ENCODE measurements around the gene NLRP8.
"Not testable (repeated sequence)": the region's sequence is repeated elsewhere in the genome, so short reads cannot be mapped to it uniquely, and the experiment has no call there.

NLRP8 gene

GRCh38 chr19:55973982-55974381 is 26.4 kb downstream of the NLRP8 start:
- no peak for DNase-seq (ENCODE audit: low read depth in 2 of 2)

- DNase-seq (ENCODE audit: low read depth in 2 of 2) = no peak
These were observed 32.8 kb downstream of the NLRP8 start for GRCh38 chr19:55980415-55980814.

- no peak for DNase-seq (ENCODE audit: low read depth in 2 of 2)
These were observed 37.6 kb downstream of the NLRP8 start for GRCh38 chr19:55985254-55985653.

- DNase-seq (ENCODE audit: low read depth in 2 of 2) = no peak
These were observed 38.9 kb downstream of the NLRP8 start, which contains the start of gene NLRP5 for GRCh38 chr19:55986487-55986886. Gene NLRP5 (plus strand): TSS chr19:55986775.

GRCh38 chr19:55990831-55991230 is 43.2 kb downstream of the NLRP8 start:
- no peak for DNase-seq (ENCODE audit: low read depth in 2 of 2)

GRCh38 chr19:55993492-55993891 is 45.9 kb downstream of the NLRP8 start:
- no peak for DNase-seq (ENCODE audit: low read depth in 2 of 2)

GRCh38 chr19:56014765-56015164 is 67.1 kb downstream of the NLRP8 start:
- DNase-seq (ENCODE audit: low read depth in 2 of 2) = no peak

GRCh38 chr19:56015756-56016155 is 68.1 kb downstream of the NLRP8 start:
- no peak for DNase-seq (ENCODE audit: low read depth in 2 of 2)

- not testable (repeated sequence) for DNase-seq (ENCODE audit: low read depth in 2 of 2)
These were observed 71.7 kb downstream of the NLRP8 start for GRCh38 chr19:56019325-56019724.

- not testable (repeated sequence) for DNase-seq (ENCODE audit: low read depth in 2 of 2)
These were observed 72.8 kb downstream of the NLRP8 start for GRCh38 chr19:56020355-56020975.

- no peak for DNase-seq (ENCODE audit: low read depth in 2 of 2)
These were observed 79.1 kb downstream of the NLRP8 start for GRCh38 chr19:56026769-56027168.

All from stimulated activated CD8-positive, alpha-beta memory T cell treated with anti-CD3 and anti-CD28 coated beads, Interleukin-7, amount 100 ng/mL, for 1 hour (primary cell).